Measurements from ENCODE around the gene SH3GL1.

DNA sequence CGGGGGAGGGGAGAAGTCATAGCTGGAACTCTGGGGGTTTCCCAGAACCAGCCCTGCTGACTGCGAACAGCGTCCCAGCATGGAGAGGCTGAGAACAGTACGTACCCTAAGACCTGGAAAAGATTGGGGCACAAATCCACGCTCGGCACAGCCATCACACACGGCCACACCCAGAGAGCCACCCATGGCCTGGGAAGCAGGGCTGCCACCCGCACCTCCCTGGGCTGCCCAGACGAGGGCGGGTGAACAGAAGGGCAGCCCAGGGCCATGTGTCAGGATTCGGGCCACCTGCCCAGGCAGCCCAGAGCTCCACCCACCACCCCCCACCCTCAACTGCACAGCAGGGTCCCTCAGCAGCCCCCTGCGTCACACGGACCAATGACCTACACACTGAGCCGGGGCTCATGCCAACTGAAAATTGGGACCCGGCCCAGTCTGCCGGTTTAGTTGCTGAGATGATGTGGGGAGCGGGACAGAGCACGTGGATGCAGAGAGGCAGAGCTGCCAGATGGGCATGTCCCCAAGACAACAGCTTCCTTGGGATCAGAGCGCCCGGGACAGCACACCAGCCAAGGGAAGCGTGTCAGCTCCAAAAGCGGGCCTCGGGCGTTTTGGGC lies 48.8 kb upstream of the SH3GL1 start:
- TF ChIP-seq, protein P1, sequence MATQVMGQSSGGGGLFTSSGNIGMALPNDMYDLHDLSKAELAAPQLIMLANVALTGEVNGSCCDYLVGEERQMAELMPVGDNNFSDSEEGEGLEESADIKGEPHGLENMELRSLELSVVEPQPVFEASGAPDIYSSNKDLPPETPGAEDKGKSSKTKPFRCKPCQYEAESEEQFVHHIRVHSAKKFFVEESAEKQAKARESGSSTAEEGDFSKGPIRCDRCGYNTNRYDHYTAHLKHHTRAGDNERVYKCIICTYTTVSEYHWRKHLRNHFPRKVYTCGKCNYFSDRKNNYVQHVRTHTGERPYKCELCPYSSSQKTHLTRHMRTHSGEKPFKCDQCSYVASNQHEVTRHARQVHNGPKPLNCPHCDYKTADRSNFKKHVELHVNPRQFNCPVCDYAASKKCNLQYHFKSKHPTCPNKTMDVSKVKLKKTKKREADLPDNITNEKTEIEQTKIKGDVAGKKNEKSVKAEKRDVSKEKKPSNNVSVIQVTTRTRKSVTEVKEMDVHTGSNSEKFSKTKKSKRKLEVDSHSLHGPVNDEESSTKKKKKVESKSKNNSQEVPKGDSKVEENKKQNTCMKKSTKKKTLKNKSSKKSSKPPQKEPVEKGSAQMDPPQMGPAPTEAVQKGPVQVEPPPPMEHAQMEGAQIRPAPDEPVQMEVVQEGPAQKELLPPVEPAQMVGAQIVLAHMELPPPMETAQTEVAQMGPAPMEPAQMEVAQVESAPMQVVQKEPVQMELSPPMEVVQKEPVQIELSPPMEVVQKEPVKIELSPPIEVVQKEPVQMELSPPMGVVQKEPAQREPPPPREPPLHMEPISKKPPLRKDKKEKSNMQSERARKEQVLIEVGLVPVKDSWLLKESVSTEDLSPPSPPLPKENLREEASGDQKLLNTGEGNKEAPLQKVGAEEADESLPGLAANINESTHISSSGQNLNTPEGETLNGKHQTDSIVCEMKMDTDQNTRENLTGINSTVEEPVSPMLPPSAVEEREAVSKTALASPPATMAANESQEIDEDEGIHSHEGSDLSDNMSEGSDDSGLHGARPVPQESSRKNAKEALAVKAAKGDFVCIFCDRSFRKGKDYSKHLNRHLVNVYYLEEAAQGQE (IDR thresholded peaks at IDR 0.05), result no peak
- TF ChIP-seq, protein P2, sequence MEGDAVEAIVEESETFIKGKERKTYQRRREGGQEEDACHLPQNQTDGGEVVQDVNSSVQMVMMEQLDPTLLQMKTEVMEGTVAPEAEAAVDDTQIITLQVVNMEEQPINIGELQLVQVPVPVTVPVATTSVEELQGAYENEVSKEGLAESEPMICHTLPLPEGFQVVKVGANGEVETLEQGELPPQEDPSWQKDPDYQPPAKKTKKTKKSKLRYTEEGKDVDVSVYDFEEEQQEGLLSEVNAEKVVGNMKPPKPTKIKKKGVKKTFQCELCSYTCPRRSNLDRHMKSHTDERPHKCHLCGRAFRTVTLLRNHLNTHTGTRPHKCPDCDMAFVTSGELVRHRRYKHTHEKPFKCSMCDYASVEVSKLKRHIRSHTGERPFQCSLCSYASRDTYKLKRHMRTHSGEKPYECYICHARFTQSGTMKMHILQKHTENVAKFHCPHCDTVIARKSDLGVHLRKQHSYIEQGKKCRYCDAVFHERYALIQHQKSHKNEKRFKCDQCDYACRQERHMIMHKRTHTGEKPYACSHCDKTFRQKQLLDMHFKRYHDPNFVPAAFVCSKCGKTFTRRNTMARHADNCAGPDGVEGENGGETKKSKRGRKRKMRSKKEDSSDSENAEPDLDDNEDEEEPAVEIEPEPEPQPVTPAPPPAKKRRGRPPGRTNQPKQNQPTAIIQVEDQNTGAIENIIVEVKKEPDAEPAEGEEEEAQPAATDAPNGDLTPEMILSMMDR (IDR thresholded peaks at IDR 0.05), result no peak
- TF ChIP-seq RARB (CRISPR knock-in tag; IDR thresholded peaks at IDR 0.05), result no peak
- no peak for TF ChIP-seq RCOR1 (IDR thresholded peaks at IDR 0.05; ENCODE audit: low read depth, low read length)
- TF ChIP-seq, protein P3, sequence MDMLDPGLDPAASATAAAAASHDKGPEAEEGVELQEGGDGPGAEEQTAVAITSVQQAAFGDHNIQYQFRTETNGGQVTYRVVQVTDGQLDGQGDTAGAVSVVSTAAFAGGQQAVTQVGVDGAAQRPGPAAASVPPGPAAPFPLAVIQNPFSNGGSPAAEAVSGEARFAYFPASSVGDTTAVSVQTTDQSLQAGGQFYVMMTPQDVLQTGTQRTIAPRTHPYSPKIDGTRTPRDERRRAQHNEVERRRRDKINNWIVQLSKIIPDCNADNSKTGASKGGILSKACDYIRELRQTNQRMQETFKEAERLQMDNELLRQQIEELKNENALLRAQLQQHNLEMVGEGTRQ (IDR thresholded peaks at IDR 0.05), result no peak
- TF ChIP-seq, protein P4, sequence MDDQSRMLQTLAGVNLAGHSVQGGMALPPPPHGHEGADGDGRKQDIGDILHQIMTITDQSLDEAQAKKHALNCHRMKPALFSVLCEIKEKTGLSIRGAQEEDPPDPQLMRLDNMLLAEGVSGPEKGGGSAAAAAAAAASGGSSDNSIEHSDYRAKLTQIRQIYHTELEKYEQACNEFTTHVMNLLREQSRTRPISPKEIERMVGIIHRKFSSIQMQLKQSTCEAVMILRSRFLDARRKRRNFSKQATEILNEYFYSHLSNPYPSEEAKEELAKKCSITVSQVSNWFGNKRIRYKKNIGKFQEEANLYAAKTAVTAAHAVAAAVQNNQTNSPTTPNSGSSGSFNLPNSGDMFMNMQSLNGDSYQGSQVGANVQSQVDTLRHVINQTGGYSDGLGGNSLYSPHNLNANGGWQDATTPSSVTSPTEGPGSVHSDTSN (IDR thresholded peaks at IDR 0.05), result no peak
- no peak for TF ChIP-seq POLR2A (IDR thresholded peaks at IDR 0.05; ENCODE audit: low read length)
- no peak for TF ChIP-seq HDAC2 (IDR thresholded peaks at IDR 0.05)
- TF ChIP-seq POLR2AphosphoS2 (conservative IDR thresholded peaks at IDR 0.05; ENCODE audit: low read length), result no peak
- no peak for TF ChIP-seq RFX5 (IDR thresholded peaks at IDR 0.05)
- TF ChIP-seq EP300 (IDR thresholded peaks at IDR 0.05), result no peak
- no peak for TF ChIP-seq MAFK (IDR thresholded peaks at IDR 0.05; ENCODE audit: partially characterized antibody)
